Globus pallidus (tissue), 1 donor: ENCODE data around the gene MPZ.
"Not testable (repeated sequence)": the region's sequence is repeated elsewhere in the genome, so short reads cannot be mapped to it uniquely, and the experiment has no call there.

Experiments
- DNase-seq: peaks from one replicate; pipeline ENCODE4 v3.0.0-alpha.2; 2015; ENCODE audit warnings: low spot score

The MPZ gene

GRCh38 chr1:161309868-161310267 lies at the start of gene MPZ:
Gene MPZ, minus strand, starts transcription at chr1:161309968. Its CDS starts 63 bp downstream, at chr1:161309905.
- no peak for DNase-seq

DNA sequence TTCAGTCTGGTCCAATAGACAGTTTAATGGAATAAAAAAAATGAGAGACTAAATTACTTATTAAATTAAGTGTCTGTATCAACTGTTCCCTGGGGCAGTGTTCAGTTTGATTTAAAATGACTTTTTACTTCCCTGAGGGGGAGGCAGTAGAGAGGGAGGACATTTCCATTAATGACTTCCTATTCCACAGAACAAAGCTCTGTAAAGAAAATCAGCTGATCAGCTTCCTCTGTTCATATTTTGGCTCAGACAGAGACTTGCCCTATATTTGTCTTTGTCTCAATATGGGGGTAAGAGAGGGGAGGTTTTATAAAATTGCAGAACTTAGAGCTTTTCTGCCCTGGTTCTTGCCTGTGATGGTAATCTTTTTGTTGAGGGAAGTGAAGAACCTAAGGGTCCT lies 49.5 kb upstream of the MPZ start:
- peak; percentile 43 for DNase-seq

DNA sequence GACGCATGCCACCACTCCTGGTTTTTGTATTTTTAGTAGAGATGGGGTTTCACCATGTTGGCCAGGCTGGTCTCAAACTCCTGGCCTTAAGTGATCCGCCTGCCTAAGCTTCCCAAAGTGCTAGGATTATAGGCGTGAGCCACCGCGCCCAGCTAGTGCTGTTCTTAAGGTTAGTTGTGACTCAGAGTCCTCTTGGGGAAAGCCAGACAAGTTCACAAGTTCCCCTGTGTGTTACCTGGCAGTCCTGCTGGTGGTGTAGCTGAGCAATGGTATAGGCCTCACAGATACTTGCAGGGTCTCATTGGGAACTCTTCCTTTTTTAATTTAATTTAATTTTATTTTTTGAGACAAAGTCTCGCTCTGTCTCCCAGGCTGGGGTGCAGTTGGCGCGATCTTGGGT lies 47.3 kb upstream of the MPZ start:
- no peak for DNase-seq

DNA sequence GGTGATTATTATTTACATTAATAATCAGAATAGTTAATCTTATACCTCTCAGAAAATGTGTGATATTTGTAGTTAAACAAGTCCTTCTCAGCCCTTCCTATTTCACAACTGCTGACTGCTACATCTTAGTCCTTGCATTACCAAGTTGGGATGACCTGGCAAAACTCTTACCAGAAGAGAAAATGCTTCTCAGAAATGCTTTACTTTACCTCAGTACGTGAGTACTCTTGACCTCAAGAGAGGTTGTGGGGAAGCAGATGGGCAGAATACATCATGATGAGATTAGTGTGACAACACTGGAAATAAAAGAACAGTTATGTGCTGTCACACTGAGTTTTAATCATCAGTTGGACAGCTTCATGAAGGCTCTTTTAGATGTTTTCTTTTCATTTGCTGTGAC lies 41.7 kb upstream of the MPZ start:
- no peak for DNase-seq

DNA sequence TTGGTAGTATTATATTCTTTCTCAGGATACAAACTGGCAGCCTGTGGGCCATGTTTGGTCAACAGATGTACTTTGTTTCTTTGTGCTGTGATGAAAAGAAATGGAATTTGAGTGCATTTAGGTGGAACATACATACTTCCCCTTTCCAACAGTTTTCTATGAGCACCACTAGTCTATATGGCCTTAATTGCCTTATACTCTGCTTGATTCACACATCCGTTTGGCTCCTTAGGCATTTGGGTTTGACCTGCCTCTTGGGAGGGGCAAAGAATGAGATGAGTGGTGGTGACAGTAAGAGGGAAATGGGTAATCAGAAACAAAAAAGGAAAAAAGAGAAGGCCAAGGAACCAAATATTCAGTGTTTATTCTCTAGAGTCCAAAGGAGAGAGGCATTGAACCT lies 40.9 kb upstream of the MPZ start:
- DNase-seq = no peak

GRCh38 chr1:161342821-161343220 lies 33.1 kb upstream of the MPZ start:
- DNase-seq = no peak

GRCh38 chr1:161342177-161342576 lies 32.4 kb upstream of the MPZ start:
- no peak for DNase-seq

- DNase-seq = no peak
Measured at GRCh38 chr1:161335796-161336195, 26.0 kb upstream of the MPZ start.

GRCh38 chr1:161333166-161333565 lies 23.4 kb upstream of the MPZ start:
- DNase-seq = no peak

DNA sequence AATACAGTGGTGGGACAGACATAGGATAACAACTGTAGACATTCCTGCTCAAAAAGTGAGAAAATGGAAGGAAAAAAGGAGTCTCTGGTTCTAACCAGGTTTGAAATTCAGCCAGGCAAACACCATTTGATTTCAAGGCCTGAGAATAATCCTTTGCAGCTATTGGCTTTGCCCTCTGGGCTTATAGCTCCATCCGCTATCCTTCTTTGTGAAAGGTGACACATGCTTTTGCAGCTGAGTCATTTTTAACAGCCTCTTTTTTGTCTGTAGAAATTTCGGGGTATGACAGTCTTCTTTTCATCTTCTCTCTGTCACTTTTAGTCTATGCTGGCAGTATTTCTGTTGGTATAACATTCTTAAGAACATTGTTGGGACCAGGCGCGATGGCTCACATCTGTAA lies 20.6 kb upstream of the MPZ start:
- no peak for DNase-seq

GRCh38 chr1:161324020-161324419 lies 14.3 kb upstream of the MPZ start:
- no peak for DNase-seq

DNA sequence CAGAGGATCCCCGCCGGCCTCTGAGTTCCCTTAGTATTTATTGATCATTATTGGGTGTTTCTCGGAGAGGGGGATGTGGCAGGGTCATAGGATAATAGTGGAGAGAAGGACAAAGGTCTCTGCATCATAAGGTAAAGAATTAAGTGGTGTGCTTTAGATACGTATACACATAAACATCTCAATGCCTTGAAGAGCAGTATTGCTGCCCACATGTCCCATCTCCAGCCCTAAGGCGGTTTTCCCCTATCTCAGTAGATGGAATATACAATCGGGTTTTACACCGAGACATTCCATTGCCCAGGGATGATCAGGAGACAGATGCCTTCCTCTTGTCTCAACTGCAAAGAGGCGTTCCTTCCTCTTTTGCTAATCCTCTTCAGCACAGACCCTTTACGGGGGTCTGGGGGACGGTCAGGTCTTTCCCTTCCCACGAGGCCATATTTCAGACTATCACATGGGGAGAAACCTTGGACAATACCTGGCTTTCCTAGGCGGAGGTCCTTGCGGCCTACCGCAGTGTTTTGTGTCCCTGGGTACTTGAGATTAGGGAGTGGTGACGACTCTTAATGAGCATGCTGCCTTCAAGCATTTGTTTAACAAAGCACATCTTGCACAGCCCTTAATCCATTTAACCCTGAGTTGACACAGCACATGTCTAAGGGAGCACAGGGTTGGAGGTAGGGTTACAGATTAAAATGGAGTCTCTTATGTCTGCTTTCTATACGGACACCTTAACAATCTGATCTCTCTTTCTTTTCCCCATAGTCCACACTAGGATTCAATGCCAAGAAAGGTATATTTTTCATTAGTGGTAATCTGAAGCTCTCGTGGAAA lies 6.3 kb upstream of the MPZ start:
- not testable (repeated sequence) for DNase-seq

DNA sequence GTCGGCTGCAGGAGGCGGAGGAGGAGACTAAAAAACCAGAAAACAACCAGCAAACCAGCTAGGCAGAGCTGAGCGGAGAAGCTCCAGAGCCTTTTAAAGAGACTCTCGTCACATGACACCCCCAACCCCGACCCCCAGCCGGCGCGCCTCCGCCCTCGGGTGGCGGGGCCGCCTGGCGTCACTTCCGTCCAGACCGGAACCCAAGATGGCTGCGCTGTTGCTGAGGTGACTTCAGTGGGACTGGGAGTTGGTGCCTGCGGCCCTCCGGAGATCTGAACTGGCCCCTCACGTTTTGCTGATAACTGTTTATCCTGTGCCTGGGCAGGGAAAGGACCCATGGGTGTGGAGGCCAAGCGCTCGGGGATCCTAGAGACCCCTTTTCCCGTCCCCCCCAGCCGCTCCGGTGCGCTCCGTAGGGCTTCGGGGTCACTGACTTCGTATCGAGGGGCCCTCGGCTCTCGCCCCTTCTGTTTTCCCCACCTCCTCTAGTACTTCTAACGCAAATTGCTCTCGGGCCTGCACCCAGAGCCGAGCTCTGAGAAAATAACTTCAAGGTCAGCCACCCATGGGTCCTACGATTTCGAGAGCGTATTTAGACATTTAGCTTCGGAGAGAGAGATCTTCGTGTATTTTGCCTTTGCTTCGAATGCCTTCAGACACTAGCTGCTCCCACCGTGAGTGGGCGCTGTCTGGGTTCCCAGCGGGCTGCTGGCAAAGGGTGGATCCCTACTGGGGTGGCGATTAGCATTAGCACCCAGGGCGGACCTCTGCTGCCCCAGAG lies 4.6 kb upstream of the MPZ start, which contains the start of gene SDHC:
Gene SDHC, plus strand, starts transcription at position 181 of the 781 bp plus-strand sequence. Its CDS starts 25 bp downstream, at position 206.
- DNase-seq = peak; percentile 94

- peak; percentile 75 for DNase-seq
Measured at GRCh38 chr1:161313554-161314200, 3.9 kb upstream of the MPZ start.

DNA sequence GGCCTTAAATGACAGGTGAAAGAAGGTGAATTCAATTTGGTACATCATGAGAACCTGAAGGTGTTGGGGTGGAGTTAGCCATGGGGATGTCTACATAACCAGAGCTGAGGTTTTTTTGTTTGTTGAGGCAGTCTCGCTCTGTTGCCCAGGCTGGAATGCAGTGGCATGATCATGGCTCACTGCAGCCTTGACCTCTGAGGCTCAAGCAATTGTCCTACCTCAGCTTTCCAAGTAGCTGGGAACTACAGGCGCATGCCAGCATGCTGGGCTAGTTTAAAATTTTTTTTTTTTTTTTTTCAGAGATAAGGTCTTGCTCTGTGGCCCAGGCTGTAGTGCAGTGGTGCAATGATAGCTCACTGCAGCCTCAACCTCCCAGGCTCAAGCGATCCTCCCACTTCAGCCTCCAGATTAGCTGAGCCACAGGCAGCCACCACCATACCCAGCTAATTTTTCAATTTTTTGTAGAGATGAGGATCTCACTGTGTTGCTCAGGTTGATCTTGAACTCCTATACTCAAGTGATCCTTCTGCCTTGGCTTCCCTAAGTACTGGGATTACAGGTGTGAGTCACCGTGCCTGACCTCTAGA lies 1.9 kb upstream of the MPZ start:
- DNase-seq = no peak

DNA sequence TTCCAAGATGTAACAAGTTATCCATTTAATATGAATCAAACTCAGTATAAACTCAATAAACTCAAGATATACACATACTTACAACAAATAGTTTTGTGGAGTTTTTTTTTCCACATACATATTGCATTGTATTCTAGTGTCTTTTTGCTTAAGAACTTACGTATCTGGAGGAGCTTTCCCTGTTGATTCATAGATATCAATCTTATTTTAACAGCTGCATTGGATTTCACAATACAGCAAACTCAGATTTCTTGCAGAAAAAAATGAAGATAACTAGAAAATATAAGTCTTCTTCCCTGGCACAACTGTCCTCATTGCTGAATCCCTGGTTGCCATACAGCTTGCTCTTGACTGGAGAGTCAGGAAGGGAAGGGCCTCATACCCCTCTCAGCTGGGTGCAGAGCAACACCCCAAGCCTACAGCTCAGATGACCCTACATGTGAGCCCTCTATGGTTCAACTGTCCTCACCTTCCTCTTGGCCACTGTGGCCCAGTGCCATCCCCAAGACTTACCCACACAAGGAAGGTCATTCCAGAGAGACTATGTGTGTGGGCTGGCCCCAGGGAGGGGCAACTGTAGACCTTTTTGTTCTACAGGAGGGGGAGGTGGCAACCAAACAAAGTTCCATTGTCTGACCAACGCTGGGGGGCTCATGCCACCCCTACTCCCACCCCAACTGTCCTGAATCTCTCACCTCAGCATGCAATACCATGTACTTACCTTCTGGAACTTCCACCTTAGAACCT lies 1.7 kb downstream of the MPZ start:
- DNase-seq = no peak

DNA sequence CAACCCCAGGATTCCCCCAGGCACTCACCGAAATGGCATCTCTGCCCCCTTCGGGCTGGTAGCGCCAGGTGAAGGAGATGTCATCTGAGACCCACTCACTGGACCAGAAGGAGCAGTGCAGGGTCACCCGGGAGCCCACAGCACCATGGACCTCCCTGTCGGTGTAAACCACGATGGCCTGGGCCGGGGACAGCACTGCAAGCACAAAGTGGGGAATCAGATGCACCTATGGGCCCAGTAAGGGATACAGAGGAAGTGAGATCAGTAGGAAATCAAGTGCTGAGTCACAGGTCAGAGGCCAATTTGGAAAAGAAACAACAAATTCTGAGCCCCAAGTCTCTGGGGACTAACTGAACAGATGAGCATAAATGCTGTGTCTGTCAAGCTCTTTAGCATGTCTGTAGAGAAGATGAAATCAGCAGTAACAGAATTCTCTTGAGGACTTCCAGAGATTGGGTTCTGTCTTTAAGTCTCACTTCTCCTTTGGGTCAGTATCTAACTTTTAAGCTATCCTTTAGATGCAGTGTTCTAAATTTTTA lies 2.5 kb downstream of the MPZ start:
- DNase-seq = peak; percentile 23

DNA sequence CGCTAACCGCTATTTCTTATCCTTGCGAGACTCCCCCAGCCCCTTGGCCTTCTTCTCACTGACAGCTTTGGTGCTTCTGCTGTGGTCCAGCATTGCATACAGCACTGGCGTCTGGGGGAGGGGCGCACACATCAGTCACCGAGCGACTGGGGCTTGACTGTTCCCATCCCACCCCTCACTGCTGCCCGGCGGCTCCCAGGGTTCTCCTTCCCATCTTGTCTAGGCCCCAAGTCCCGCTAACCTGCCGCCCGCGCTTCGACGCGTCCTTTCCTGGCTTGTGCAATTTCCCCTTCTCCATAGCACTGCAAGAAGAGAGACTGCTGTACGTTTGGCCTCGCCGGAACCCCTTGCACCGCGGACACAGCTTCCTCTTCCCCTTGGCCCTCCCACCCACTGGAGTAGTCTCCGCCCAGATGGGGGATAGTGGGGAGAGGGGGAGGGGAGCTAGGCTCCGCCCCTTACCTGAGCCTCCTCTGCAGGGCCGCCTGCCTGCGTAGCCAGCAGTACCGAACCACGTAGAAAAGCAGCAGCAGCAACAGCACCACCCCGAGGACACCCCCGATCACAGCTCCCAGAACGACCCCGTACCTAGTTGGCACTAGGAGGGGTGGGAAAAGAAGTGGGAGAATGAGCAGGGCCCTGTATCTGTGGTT lies 3.8 kb downstream of the MPZ start:
- peak; percentile 70 for DNase-seq

DNA sequence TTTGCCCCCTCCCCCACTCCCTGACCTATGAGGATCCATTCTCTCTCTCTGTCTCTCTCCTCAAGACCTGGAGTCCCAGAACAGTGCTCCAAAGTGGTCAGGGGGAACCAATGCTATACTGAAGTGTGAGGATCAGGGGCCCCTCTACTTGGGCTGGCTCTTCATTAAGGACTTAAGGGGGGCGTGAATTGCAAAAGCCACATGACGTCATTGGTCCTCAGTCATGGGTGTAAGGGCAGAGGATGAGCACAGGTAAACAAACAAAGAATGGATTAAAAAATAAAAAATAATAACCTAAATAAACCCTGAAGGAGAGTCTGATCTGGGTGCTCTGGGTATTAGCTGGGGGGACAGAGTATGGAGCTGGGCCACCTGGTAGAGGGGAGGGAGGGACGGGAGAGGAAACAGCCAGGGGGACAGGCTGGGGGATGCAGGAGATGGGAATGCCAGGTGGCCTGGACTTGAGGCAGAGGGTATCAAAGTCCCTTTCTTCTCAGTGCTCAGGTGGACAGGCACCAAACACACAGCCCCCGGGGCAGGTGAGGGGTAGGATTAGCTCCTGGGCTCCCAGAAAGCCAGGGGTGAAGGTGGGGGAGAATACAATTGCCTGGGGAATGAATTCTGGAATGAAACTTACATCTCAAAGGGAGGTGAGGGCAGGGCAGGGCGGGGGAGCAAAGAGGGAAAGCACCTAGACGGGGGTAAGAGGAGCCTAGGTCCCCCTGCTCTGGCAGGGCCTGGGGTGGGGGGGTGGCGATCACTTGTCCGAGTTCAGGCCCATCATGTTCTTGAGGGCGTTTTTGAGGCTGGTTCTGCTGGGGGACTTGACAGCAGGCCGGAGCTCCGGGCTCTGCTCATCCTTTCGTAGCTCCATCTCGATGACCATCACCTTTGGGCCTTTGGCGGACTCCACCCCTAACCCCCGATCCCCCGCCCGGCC lies 4.6 kb downstream of the MPZ start:
- no peak for DNase-seq

DNA sequence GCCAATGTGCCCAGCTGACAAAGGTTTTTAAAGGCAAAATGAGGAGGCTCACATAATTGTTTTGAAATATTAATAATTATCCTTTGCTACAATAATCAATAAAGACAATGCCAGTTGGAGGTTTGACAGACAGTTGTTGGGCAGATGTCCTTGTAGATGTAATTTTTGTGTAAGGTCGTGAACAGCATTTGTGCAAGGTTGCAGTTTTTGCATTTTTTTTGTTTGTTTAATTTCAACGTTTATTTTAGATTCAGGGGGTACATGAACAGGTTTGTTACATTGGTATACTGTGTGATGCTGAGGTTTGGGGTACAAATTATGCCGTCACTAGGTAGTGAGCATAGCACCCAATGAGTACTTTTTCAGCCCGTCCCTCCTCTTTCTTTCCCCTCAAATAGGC lies 9.3 kb downstream of the MPZ start:
- no peak for DNase-seq
